DOHH2 (cell line): ENCODE data around the gene INPP4B.

Experiments used
- EZH2phosphoT487 ChIP-seq: fragments of 200-600 bp; sonication (generic); IDR thresholded peaks from 2 replicates; pipeline ENCODE4 v1.6.1; 2017; ENCODE audit warnings: borderline replicate concordance, mild to moderate bottlenecking, antibody characterized with exemption, low read length, moderate library complexity, mixed read lengths
- TF ChIP-seq, protein P1 (sequence below): fragments of 200-600 bp; sonication (generic); IDR thresholded peaks from one replicate; pipeline ENCODE4 v1.5.1; 2014; ENCODE audit warnings: antibody characterized with exemption, mild to moderate bottlenecking, low read depth, low read length; ENCODE audit not compliant: poor library complexity, severe bottlenecking

DNA sequence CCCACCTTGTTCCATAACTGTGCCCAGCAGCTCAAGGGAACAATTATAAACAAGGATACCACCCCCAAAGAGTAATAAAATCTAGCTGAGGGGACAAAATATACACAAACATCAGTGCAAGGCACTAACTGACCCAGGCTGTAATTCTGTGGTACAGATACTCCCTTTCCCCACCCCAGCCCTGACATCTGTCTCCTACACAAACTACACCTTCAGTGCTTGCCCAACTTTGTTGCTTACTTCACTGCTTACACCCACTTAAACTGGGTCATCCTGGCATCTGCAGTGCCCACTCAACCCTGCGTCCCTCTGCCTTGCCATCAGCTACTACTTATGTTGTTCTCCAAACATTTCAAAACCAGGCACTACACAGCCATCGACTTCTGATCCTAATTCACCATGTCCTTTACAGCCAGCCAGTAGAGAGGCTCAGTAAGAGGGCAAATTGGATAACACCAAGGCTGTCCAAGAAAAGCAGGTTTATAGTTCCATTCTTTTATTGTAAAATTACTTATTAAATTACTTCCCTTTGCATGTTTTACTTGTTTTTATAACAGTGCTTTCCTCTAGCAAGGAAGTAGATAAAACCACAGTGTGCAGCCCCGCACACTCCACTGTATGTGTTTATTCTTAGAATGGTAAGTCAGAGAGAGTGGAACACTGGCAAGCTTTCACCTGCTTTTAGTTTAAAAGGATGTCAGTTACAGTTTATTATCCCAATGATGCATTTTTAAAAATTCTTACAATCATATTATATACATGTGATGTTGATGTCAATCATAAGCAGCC is 149.6 kb downstream of the INPP4B start:
- TF ChIP-seq, protein P1, sequence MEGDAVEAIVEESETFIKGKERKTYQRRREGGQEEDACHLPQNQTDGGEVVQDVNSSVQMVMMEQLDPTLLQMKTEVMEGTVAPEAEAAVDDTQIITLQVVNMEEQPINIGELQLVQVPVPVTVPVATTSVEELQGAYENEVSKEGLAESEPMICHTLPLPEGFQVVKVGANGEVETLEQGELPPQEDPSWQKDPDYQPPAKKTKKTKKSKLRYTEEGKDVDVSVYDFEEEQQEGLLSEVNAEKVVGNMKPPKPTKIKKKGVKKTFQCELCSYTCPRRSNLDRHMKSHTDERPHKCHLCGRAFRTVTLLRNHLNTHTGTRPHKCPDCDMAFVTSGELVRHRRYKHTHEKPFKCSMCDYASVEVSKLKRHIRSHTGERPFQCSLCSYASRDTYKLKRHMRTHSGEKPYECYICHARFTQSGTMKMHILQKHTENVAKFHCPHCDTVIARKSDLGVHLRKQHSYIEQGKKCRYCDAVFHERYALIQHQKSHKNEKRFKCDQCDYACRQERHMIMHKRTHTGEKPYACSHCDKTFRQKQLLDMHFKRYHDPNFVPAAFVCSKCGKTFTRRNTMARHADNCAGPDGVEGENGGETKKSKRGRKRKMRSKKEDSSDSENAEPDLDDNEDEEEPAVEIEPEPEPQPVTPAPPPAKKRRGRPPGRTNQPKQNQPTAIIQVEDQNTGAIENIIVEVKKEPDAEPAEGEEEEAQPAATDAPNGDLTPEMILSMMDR = no peak
- no peak for TF ChIP-seq EZH2phosphoT487
